ENCODE measurements around the gene FABP7.

FABP7 gene

GRCh38 chr6:122799140-122799745 lies 19.7 kb downstream of the FABP7 start:
- DNase-seq (ENCODE audit: low read depth) = no peak

GRCh38 chr6:122799916-122800686 lies 20.6 kb downstream of the FABP7 start:
- DNase-seq (ENCODE audit: low read depth) = no peak

GRCh38 chr6:122800906-122801305 lies 21.4 kb downstream of the FABP7 start:
- no peak for DNase-seq (ENCODE audit: low read depth)

- DNase-seq (ENCODE audit: low read depth) = no peak
Observed at GRCh38 chr6:122801397-122801796, 21.9 kb downstream of the FABP7 start.

GRCh38 chr6:122803171-122803661 lies 23.7 kb downstream of the FABP7 start:
- DNase-seq (ENCODE audit: low read depth) = no peak

- DNase-seq (ENCODE audit: low read depth) = no peak
Observed at GRCh38 chr6:122804962-122805485, 25.5 kb downstream of the FABP7 start.

GRCh38 chr6:122806291-122806690 lies 26.8 kb downstream of the FABP7 start:
- no peak for DNase-seq (ENCODE audit: low read depth)

- DNase-seq (ENCODE audit: low read depth) = no peak
Observed at GRCh38 chr6:122808121-122808885, 28.8 kb downstream of the FABP7 start.

GRCh38 chr6:122809001-122809400 lies 29.5 kb downstream of the FABP7 start:
- no peak for DNase-seq (ENCODE audit: low read depth)

GRCh38 chr6:122809691-122810090 lies 30.2 kb downstream of the FABP7 start:
- no peak for DNase-seq (ENCODE audit: low read depth)

GRCh38 chr6:122810189-122810588 lies 30.7 kb downstream of the FABP7 start:
- no peak for DNase-seq (ENCODE audit: low read depth)

- no peak for DNase-seq (ENCODE audit: low read depth)
Observed at GRCh38 chr6:122817358-122817757, 37.8 kb downstream of the FABP7 start.

- DNase-seq (ENCODE audit: low read depth) = no peak
Observed at GRCh38 chr6:122817766-122818165, 38.2 kb downstream of the FABP7 start.

GRCh38 chr6:122818866-122819265 lies 39.4 kb downstream of the FABP7 start:
- DNase-seq (ENCODE audit: low read depth) = no peak

- no peak for DNase-seq (ENCODE audit: low read depth)
Observed at GRCh38 chr6:122821095-122821494, 41.6 kb downstream of the FABP7 start.

- DNase-seq (ENCODE audit: low read depth) = no peak
Observed at GRCh38 chr6:122825163-122825562, 45.6 kb downstream of the FABP7 start.

GRCh38 chr6:122829456-122829855 lies 49.9 kb downstream of the FABP7 start:
- no peak for DNase-seq (ENCODE audit: low read depth)

GRCh38 chr6:122831511-122831910 lies 52.0 kb downstream of the FABP7 start:
- DNase-seq (ENCODE audit: low read depth) = no peak

GRCh38 chr6:122832459-122832858 lies 52.9 kb downstream of the FABP7 start:
- DNase-seq (ENCODE audit: low read depth) = no peak

- no peak for DNase-seq (ENCODE audit: low read depth)
Observed at GRCh38 chr6:122833021-122833491, 53.5 kb downstream of the FABP7 start.

All from CMK (cell line).